GM18870 (cell line): ENCODE data around the gene HMCN2.

Source experiments
- ATAC-seq: cut with Tn5 transposase; IDR thresholded peaks from one replicate; pipeline ENCODE4 v1.9.1; 2021; ENCODE audit warnings: moderate library complexity; ENCODE audit not compliant: unreplicated experiment

HMCN2 gene

DNA sequence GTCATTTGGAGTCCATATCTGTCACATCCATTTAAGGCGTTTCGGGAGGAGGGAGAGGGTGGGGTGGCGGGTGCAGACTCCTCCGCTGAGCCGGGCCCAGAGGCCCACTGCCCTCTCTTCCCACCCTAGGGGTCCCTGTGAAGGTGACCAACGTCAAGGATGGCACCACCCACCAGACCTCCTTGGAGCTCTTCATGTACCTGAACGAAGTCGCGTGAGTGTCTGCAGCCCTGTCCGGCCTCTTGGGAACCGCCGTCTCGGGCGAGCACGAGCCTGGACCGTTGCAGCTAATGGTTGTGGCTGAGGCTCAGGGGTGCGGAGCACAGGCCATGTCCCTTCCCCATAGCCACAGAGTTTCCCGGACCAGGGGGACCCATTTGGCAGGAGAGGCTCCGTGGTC is 214.0 kb downstream of the HMCN2 start:
- no peak for ATAC-seq

DNA sequence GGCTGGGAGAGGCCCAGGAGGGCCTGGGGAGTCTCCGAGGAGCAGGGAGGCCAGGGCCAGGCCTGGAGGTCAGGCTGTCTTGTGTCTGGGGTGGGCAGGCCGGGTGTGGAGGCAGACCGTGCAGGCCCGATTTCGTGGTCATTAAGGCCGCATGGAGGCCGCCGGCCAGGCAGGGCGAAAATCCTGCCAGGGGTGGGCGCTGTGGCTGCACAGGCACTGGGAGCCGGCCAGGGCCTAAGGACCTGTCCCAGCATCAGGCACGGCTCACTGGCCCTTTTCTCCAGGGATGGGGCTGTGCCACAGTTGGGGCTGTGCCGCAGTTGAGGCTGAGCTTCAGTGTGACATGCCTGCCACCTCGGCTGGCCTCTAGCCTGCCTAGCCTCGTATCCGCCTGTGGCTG is 215.1 kb downstream of the HMCN2 start:
- ATAC-seq, result no peak

GRCh38 chr9:130482463-130482862 is 216.9 kb downstream of the HMCN2 start:
- no peak for ATAC-seq

- ATAC-seq, result no peak
These were observed 217.9 kb downstream of the HMCN2 start for GRCh38 chr9:130483371-130483971.
